Neural cell (in vitro differentiated cells): ENCODE measurements around the gene AFDN. TPM values are rescaled to one million over a fixed set of nuclear protein-coding genes. Genes with fewer than 3 reads are reported as not detected.

ENCODE experiments used
- H2AFZ ChIP-seq: fragments of 200-600, 300-800 bp; sonication (generic), shearing (Covaris generic); 2 replicates; pipeline ENCODE4 v1.6.0; 2014; ENCODE audit warnings: low read depth, mild to moderate bottlenecking, antibody characterized with exemption, low read length, moderate library complexity
- H3F3A ChIP-seq: fragments of 200-600 bp; shearing (Covaris generic); 2 replicates; pipeline ENCODE4 v1.6.1; 2016; ENCODE audit warnings: mild to moderate bottlenecking, moderate library complexity, mixed read lengths, antibody characterized with exemption, low read length; ENCODE audit not compliant: insufficient read depth, poor library complexity, severe bottlenecking
- H3K27ac ChIP-seq: fragments of 200-600, 300-800 bp; sonication (generic), shearing (Covaris generic); 2 replicates; pipeline ENCODE4 v1.5.1; 2014; ENCODE audit warnings: mild to moderate bottlenecking, low read length, moderate library complexity
- H3K27me3 ChIP-seq: fragments of 300-800, 200-600 bp; sonication (generic), shearing (Covaris generic); 2 replicates; pipeline ENCODE4 v1.6.0; 2014; ENCODE audit warnings: mild to moderate bottlenecking, low read depth, low read length, moderate library complexity; ENCODE audit not compliant: insufficient read depth
- H3K36me3 ChIP-seq: fragments of 300-800, 200-600 bp; sonication (generic), shearing (Covaris generic); 2 replicates; pipeline ENCODE4 v1.5.1; 2014; ENCODE audit warnings: mild to moderate bottlenecking, antibody characterized with exemption, low read length, moderate library complexity; ENCODE audit not compliant: insufficient read depth
- H3K4me2 ChIP-seq: fragments of 300-800, 200-600 bp; sonication (generic), shearing (Covaris generic); 2 replicates; pipeline ENCODE4 v1.6.0; 2014; ENCODE audit warnings: mild to moderate bottlenecking, low read length
- H3K4me3 ChIP-seq: fragments of 300-800, 200-600 bp; sonication (generic), shearing (Covaris generic); 2 replicates; pipeline ENCODE4 v1.5.1; 2014; ENCODE audit warnings: mild to moderate bottlenecking, low read length, moderate library complexity
- H3K79me2 ChIP-seq: fragments of 200-600 bp; shearing (Covaris generic); replicated peaks from 2 replicates; pipeline ENCODE4 v1.6.0; 2014; ENCODE audit warnings: mild to moderate bottlenecking, low read length, moderate library complexity; ENCODE audit not compliant: insufficient read depth
- H3K9ac ChIP-seq: fragments of 300-800, 200-600 bp; sonication (generic), shearing (Covaris generic); 2 replicates; pipeline ENCODE4 v1.6.1; 2016; ENCODE audit warnings: mild to moderate bottlenecking, low read length, mixed read lengths
- H3K9me2 ChIP-seq: fragments of 200-600 bp; shearing (Covaris generic); 2 replicates; pipeline ENCODE4 v1.6.1; 2016; ENCODE audit warnings: mild to moderate bottlenecking, low read length, mixed read lengths; ENCODE audit not compliant: insufficient read depth
- H3K9me3 ChIP-seq: fragments of 200-600, 300-800 bp; sonication (generic), shearing (Covaris generic); 2 replicates; pipeline ENCODE4 v1.6.1; 2016; ENCODE audit warnings: mild to moderate bottlenecking, mixed run types, low read length, moderate library complexity, mixed read lengths
- H4K20me1 ChIP-seq: fragments of 200-600 bp; shearing (Covaris generic); 2 replicates; pipeline ENCODE4 v1.6.1; 2016; ENCODE audit warnings: mild to moderate bottlenecking, mixed run types; ENCODE audit not compliant: insufficient read depth
- EP300 ChIP-seq: fragments of 450-650 bp; conservative IDR thresholded peaks from 2 replicates; pipeline ENCODE4 v1.6.1; 2014; ENCODE audit warnings: antibody characterized with exemption, mild to moderate bottlenecking, moderate library complexity; ENCODE audit not compliant: poor library complexity, severe bottlenecking
- EZH2 ChIP-seq: fragments of 200-600, 300-800 bp; shearing (Covaris generic), sonication (generic); IDR thresholded peaks from 2 replicates; pipeline ENCODE4 v1.6.1; 2014; ENCODE audit warnings: antibody characterized with exemption, low read length, borderline replicate concordance, mild to moderate bottlenecking; ENCODE audit not compliant: insufficient read depth, poor library complexity, severe bottlenecking
- MXI1 ChIP-seq: fragments of 450-650 bp; conservative IDR thresholded peaks from 2 replicates; pipeline ENCODE4 v1.6.1; 2014; ENCODE audit warnings: antibody characterized with exemption, mild to moderate bottlenecking; ENCODE audit not compliant: poor library complexity, severe bottlenecking
- POLR2AphosphoS5 ChIP-seq: IDR thresholded peaks from 2 replicates; pipeline ENCODE4 v1.6.1; 2012
- RAD21 ChIP-seq: fragments of 450-650 bp; conservative IDR thresholded peaks from 2 replicates; pipeline ENCODE4 v1.6.1; 2014; ENCODE audit warnings: antibody characterized with exemption, mild to moderate bottlenecking, moderate library complexity
- SMC3 ChIP-seq: fragments of 450-650 bp; conservative IDR thresholded peaks from 2 replicates; pipeline ENCODE4 v1.6.1; 2014; ENCODE audit warnings: antibody characterized with exemption, mild to moderate bottlenecking, moderate library complexity; ENCODE audit not compliant: poor library complexity
- TAF1 ChIP-seq: IDR thresholded peaks from 2 replicates; pipeline ENCODE4 v1.6.1; 2012; ENCODE audit warnings: low read depth
- polyA plus RNA-seq: library from polyadenylated mRNA; depleted of rRNA; stranded (reverse); fragments of >200 nt; gene quantifications from 2 replicates; pipeline ENCODE4 v1.2.3, GENCODE V29; 2014
- TF ChIP-seq, protein P1 (sequence below): IDR thresholded peaks from 2 replicates; pipeline ENCODE4 v1.6.1; 2012; ENCODE audit warnings: borderline replicate concordance
- TF ChIP-seq, protein P2 (sequence below): fragments of 450-650 bp; IDR thresholded peaks from 2 replicates; pipeline ENCODE4 v1.5.1; 2014; ENCODE audit warnings: antibody characterized with exemption, mild to moderate bottlenecking, moderate library complexity; ENCODE audit not compliant: poor library complexity, severe bottlenecking

The AFDN gene
- polyA plus RNA-seq, 1 donor from 2014 or later, result 193 TPM

DNA sequence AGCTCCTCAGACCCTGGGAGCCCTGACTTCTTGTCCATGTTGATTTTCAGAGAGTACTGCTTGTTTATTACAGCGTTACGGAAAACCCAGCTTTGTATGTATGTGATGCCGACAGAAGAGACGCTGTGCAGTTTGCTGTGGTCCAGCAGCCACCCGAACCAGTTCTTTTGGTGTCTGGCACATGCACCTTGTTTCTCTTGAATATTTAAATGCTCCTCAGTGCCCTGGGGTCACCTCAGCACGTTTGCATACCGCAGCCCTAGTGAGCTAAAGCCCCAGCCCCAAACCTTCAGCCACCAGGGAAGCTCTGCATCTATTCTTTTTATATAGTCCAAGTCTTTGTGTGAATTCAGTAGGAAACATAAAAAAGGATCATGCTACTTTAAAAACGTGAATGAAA is 39.9 kb downstream of the AFDN start:
- Histone ChIP-seq H3K79me2 (peaks cover 76% of the 10 kb centered on the region), H3K27ac (no peak overlapping the region)

DNA sequence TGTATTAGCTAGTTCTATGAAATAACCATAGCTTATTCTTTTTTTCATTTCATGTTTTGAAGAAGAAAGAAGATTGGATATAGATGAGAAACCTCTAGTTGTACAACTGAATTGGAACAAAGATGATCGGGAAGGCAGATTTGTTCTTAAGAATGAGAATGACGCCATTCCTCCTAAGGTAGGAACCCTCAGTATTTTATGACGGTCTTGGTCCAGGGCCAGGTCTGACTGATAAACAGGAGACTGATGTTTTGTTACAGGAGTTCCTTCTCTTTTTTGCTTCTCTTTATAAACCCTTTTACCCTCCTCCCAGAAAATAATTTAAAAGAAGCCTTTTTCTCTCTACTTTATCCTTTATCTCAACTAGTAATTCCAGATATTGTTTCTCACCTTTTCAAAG is 43.6 kb downstream of the AFDN start:
- no peaks in the 10 kb centered on the region for H3F3A ChIP-seq
- H3K27me3 ChIP-seq, result no peaks in the 10 kb centered on the region
- no peak overlapping the region for H3K27ac ChIP-seq
- peaks cover 48% of the 10 kb centered on the region for H3K79me2 ChIP-seq
- H3K9ac ChIP-seq, result no peak overlapping the region
- no peak overlapping the region for H3K4me2 ChIP-seq
- peaks cover 18% of the 10 kb centered on the region for H3K36me3 ChIP-seq
- peaks cover 3% of the 10 kb centered on the region for H4K20me1 ChIP-seq
- H3K9me2 ChIP-seq, result no peaks in the 10 kb centered on the region
- no peaks in the 10 kb centered on the region for H3K9me3 ChIP-seq
- no peak overlapping the region for H3K4me3 ChIP-seq
- H2AFZ ChIP-seq, result no peak overlapping the region
- TF ChIP-seq SMC3 (no peak), EP300 (no peak), RAD21 (no peak), POLR2AphosphoS5 (no peak), TAF1 (no peak), EZH2 (no peak), MXI1 (no peak)
- TF ChIP-seq, protein P1, sequence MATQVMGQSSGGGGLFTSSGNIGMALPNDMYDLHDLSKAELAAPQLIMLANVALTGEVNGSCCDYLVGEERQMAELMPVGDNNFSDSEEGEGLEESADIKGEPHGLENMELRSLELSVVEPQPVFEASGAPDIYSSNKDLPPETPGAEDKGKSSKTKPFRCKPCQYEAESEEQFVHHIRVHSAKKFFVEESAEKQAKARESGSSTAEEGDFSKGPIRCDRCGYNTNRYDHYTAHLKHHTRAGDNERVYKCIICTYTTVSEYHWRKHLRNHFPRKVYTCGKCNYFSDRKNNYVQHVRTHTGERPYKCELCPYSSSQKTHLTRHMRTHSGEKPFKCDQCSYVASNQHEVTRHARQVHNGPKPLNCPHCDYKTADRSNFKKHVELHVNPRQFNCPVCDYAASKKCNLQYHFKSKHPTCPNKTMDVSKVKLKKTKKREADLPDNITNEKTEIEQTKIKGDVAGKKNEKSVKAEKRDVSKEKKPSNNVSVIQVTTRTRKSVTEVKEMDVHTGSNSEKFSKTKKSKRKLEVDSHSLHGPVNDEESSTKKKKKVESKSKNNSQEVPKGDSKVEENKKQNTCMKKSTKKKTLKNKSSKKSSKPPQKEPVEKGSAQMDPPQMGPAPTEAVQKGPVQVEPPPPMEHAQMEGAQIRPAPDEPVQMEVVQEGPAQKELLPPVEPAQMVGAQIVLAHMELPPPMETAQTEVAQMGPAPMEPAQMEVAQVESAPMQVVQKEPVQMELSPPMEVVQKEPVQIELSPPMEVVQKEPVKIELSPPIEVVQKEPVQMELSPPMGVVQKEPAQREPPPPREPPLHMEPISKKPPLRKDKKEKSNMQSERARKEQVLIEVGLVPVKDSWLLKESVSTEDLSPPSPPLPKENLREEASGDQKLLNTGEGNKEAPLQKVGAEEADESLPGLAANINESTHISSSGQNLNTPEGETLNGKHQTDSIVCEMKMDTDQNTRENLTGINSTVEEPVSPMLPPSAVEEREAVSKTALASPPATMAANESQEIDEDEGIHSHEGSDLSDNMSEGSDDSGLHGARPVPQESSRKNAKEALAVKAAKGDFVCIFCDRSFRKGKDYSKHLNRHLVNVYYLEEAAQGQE, result no peak
- TF ChIP-seq, protein P2, sequence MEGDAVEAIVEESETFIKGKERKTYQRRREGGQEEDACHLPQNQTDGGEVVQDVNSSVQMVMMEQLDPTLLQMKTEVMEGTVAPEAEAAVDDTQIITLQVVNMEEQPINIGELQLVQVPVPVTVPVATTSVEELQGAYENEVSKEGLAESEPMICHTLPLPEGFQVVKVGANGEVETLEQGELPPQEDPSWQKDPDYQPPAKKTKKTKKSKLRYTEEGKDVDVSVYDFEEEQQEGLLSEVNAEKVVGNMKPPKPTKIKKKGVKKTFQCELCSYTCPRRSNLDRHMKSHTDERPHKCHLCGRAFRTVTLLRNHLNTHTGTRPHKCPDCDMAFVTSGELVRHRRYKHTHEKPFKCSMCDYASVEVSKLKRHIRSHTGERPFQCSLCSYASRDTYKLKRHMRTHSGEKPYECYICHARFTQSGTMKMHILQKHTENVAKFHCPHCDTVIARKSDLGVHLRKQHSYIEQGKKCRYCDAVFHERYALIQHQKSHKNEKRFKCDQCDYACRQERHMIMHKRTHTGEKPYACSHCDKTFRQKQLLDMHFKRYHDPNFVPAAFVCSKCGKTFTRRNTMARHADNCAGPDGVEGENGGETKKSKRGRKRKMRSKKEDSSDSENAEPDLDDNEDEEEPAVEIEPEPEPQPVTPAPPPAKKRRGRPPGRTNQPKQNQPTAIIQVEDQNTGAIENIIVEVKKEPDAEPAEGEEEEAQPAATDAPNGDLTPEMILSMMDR, result no peak

More for the DNA sequence above, 39.9 kb downstream of the AFDN start:
- Histone ChIP-seq H3K36me3 (peaks cover 12% of the 10 kb centered on the region), H3K27me3 (no peaks in the 10 kb centered on the region), H2AFZ (no peak overlapping the region), H3F3A (no peaks in the 10 kb centered on the region), H3K4me2 (no peak overlapping the region), H3K4me3 (no peak overlapping the region), H3K9me2 (no peaks in the 10 kb centered on the region), H4K20me1 (peaks cover 3% of the 10 kb centered on the region), H3K9me3 (no peaks in the 10 kb centered on the region), H3K9ac (no peak overlapping the region)
- TF ChIP-seq MXI1 (no peak), TAF1 (no peak), EP300 (no peak), POLR2AphosphoS5 (no peak), RAD21 (no peak), SMC3 (no peak), EZH2 (no peak)
- TF ChIP-seq, protein P1, result no peak
- TF ChIP-seq, protein P2, result no peak
